Fibroblast of lung (primary cell): Measurements from ENCODE around the gene SH2D6.

ENCODE experiments used
- CTCF ChIP-seq, 2 donors: IDR thresholded peaks in 1 of 2; conservative IDR thresholded peaks in 1 of 2; 1 replicate in 1 of 2; 2 replicates in 1 of 2; pipeline ENCODE4 v1.5.1; 2011 to 2012; ENCODE audit warnings: low read length in 2 of 2, control low read depth in 1 of 2, inconsistent platforms in 1 of 2, low read depth in 1 of 2, mild to moderate bottlenecking in 1 of 2
- EZH2 ChIP-seq: IDR thresholded peaks from 2 replicates; pipeline ENCODE4 v1.5.1; 2012; ENCODE audit warnings: low read length, control low read depth, mild to moderate bottlenecking; ENCODE audit errors: missing control alignments

GRCh38 chr2:85371045-85371444 lies 47.5 kb upstream of the SH2D6 start:
- no peak for TF ChIP-seq CTCF (conservative IDR thresholded peaks at IDR 0.05 in 1 of 2, IDR thresholded peaks at IDR 0.05 in 1 of 2; ENCODE audit: low read depth in 1 of 2, low read length in 2 of 2)
- TF ChIP-seq EZH2 = no peak
